GM12872 (cell line): Measurements from ENCODE around the gene BUB3.

Experiments used
- TF ChIP-seq, protein P1 (sequence below): IDR thresholded peaks from 3 replicates; pipeline ENCODE4 v1.5.1; 2011; ENCODE audit warnings: low read depth, mild to moderate bottlenecking, low read length, moderate library complexity; ENCODE audit not compliant: insufficient read depth

The BUB3 gene

DNA sequence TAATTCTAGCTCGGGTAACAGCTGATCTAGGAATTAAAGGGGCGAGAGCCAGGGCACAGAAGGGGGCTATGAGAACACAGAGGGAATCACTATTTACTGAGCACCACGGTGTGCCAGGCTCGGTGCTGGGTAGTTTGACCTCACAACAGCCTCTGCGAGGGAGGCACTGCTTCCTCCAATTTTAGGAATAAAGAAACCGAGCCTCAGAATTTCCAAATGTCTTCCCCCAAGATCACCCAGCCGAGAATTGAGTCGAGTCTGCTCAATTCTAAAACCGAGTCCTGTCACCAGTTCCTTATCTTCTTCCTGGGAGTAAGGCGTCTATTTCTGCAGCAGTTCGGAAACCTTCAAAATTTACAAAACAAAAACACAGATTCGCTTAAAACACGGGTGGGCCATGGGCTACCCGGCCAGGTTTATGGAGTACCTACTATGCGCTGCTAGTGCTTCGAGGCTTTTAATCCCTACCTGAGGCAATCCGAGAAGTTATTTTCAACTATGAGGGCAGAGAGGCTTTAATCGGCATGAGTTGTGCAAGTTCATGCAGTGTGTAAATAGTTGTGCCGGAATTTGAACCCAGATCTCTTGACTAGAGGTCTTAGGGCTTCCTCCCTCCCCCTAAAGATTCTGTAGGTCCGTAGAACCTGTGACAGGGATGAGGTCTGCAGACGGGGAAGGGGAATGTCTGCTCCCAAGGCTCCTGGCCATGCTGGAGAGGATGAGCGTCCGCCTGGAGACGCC is 7.1 kb upstream of the BUB3 start:
- TF ChIP-seq, protein P1, sequence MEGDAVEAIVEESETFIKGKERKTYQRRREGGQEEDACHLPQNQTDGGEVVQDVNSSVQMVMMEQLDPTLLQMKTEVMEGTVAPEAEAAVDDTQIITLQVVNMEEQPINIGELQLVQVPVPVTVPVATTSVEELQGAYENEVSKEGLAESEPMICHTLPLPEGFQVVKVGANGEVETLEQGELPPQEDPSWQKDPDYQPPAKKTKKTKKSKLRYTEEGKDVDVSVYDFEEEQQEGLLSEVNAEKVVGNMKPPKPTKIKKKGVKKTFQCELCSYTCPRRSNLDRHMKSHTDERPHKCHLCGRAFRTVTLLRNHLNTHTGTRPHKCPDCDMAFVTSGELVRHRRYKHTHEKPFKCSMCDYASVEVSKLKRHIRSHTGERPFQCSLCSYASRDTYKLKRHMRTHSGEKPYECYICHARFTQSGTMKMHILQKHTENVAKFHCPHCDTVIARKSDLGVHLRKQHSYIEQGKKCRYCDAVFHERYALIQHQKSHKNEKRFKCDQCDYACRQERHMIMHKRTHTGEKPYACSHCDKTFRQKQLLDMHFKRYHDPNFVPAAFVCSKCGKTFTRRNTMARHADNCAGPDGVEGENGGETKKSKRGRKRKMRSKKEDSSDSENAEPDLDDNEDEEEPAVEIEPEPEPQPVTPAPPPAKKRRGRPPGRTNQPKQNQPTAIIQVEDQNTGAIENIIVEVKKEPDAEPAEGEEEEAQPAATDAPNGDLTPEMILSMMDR, result no peak

DNA sequence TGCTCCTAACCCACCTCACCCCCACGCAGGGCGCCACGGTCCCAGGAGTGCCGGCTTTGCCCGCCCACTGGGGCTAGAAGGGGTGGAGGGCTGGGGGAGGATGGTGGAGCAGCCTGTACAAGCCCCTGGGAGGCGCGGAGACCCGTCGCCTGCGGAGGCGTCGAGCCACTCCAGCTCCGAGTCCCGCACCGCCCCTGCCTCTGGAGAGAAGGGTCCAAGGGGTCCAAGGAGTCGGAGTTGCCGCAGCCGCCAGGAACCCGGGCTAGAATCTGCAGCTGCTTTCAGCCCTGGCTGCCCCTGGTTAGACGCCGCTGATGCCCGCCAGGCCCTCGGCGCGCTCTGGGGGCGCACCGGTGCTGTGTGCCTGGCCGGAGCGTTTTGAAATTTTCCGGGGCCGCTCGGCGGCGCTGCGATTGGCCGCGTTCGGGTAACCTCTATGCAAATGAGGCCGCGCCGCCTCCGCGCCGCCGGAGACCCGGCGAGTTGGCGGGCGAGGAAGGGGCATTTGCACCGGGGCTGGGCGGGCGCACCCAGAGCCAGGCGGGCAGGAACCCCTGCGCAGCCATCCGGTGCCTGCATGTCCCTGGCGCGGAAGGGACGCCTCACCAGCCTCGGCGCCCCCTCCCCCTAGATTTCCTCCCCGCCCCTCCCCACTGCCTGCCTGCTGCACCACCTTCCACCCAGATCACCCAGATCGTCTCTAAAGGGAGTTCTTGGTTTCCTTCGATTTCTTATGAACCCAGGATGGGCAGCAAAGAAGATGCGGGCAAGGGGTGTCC is 6.4 kb upstream of the BUB3 start, which contains the start of gene HMX2:
TSS of gene HMX2 (plus strand) at position 502 of the 779 bp plus-strand sequence. CDS start at position 745, 243 bp downstream.
- TF ChIP-seq, protein P1, result no peak

DNA sequence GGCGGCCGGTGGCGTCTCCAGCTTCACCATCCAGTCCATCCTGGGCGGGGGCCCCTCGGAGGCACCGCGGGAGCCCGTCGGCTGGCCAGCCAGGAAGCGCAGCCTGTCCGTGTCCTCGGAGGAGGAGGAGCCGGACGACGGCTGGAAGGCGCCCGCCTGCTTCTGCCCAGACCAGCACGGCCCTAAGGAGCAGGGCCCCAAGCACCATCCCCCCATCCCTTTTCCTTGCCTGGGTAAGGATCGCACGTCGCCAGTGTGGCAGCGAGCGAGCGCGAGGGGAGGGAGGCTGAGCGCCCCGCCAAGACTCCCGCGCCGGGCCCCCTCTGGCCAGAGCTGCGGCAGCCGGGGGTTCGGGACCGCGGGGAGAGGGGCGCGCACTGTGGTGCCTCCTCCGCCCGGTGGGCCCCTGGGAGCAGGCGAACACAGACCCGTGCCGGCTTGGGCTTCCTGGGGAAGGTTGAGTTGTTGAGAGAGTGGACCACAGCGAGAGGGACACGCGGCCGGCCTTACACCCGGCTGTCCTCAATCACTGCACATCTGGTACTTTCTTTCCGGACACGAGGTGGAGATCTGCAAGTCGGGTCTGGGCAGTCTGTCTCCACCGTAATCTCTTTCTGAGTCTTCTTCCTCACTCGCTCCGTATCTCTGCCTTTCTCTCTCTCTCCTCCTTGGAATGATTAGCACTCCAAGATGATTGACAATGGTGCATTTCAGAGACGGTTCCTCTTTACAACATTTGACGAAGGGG is 5.6 kb upstream of the BUB3 start:
- TF ChIP-seq, protein P1, result no peak

DNA sequence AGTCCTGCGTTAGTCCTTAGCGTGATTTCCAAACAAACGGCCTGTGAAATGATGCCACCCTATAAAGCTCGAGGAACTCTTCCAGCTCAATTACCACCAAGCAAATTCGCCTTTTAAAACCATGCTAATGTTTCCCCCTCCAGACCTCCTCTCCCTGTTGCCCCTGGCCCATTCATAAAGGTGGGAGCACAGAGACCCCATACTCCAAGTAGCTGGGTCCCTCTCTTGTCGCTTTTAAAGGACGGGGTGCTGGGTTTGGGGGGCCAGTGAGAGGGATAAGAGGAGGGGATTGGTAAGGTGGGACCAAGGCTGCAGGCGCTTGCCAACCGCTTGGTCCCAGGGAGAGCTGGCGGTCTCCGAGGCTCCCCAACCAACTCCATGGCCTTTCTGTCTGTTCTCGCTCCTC is 5.0 kb upstream of the BUB3 start:
- TF ChIP-seq, protein P1, result no peak

DNA sequence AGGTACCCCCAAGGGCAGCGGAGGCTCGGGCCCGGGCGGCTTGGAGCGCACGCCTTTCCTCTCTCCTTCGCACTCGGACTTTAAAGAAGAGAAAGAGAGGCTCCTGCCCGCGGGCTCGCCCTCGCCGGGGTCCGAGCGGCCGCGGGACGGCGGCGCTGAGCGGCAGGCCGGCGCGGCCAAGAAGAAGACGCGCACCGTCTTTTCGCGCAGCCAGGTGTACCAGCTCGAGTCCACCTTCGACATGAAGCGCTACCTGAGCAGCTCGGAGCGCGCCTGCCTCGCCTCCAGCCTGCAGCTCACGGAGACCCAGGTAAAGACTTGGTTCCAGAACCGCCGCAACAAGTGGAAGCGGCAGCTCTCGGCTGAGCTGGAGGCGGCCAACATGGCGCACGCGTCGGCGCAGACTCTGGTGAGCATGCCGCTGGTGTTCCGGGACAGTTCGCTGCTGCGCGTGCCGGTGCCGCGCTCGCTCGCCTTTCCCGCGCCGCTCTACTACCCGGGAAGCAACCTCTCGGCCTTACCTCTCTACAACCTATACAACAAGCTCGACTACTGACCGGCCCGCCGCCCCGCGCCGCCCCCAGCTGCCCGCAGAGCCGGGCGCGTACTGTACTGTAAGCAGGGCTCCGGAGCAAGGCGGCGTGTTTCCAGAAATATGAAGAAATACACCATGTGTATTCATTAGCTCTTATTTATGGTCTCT is 4.5 kb upstream of the BUB3 start:
- TF ChIP-seq, protein P1, result no peak

DNA sequence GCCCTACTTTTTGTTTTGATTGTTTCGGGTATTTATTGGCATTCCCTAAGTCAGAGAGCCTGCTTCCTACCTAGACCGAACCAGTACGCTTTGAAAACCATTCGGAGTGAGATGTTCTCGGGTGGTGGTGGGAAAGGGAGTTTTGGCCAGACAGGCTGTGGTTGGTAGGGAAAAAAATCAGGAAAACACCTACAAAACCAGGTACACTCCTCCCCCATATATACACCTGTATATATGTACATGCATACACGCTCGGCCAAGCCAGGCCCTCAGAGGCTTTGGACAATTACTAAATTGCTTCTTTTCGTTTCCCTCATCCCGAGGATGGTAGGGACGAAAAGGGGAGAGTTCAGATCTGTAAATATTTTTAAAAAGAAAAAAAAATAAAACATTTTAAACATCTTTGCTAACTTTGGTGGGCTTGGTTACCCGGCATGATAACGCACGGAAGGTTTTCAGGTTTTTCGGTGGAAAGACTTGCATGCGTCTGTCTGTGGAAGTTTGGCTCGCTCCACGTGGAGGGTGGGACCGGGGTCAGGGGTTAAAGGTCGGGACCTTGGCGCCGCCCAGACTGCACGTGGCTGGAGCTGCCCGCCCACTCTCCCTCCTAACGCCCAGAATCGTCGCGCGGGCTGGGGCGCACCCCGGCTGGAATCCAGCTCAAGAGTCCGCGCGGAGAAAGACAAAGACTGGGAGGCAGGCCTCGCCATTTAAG is 3.8 kb upstream of the BUB3 start:
- TF ChIP-seq, protein P1, result no peak
